Lower leg skin (tissue), 4 donors: ENCODE measurements around the gene NUP50. TPM values are rescaled to one million over a fixed set of nuclear protein-coding genes. Genes with fewer than 3 reads are reported as not detected.

ENCODE experiments used
- DNase-seq, 2 donors: peaks; one replicate each; pipeline ENCODE4 v3.0.0-alpha.2; 2019; ENCODE audit warnings: low spot score in 2 of 2
- H3K4me3 ChIP-seq: fragments of 200-600 bp; sonication (generic); 2 replicates; pipeline ENCODE4 v1.5.1; 2017; ENCODE audit warnings: mild to moderate bottlenecking, low read depth; ENCODE audit not compliant: poor library complexity, severe bottlenecking
- POLR2A ChIP-seq, 2 donors: fragments of 450-650 bp; IDR thresholded peaks; one replicate each; pipeline ENCODE4 v1.6.1; 2016 to 2017; ENCODE audit warnings: antibody characterized with exemption in 2 of 2, mild to moderate bottlenecking in 1 of 2, moderate library complexity in 1 of 2
- WGBS, 2 donors: methylation state at CpG; one replicate each; pipeline ENCODE4 v1.1.5; 2018; 5-methylcytosine and 5-hydroxymethylcytosine counted together
- intact Hi-C: fragments of 100-400 bp; cut with DNase I; formaldehyde crosslinking; loops from one replicate; pipeline ENCODE4 v1.15.0; 2023; ENCODE audit warnings: low total_unique reads
- total RNA-seq, 4 donors: library from RNA; depleted of rRNA; stranded (reverse); fragments of >200 nt; gene quantifications; one replicate each; pipeline ENCODE4 v1.1.0, GENCODE V29; 2016
- TF ChIP-seq, protein P1 (sequence below), 3 donors: fragments of 450-650 bp; IDR thresholded peaks; one replicate each; pipeline ENCODE4 v1.5.1; 2016; ENCODE audit warnings: antibody characterized with exemption in 3 of 3, mild to moderate bottlenecking in 3 of 3, moderate library complexity in 2 of 3

Gene NUP50
- total RNA-seq, 4 donors from 2014 or later = 50.6 to 129 (median 71.2) TPM

DNA sequence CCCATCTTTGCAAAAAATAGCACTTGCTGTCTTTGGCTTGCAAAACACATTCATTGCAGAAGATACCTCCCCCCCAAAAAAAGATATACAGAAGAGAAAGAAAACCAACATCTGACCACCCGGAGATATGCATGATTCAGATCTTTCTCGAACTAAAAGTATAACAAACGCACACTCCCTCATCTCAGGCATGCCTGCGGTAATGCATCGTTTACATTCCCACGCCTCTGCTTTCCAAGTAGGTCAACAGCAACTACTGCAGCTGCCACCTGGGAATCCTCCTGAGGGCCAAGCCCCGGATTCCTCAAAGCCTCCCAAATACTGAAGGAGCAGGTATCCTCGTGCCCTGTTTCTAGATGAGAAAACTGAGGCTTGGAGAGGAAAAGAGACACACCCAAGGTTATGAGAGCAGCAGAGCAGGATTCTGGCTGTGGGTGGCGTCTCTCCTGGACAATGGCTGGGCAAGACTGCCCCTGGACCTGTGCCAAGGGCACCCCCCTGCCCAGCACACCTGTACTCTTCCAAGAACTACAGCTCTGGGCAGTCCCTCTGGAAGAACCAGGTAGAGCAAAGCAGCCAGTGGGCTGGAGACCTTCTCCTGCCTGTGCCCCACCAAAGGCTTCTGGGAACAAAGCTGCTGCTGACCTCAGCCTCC is 38.1 kb downstream of the NUP50 start:
- 51 to 57% methylated on average over 9 of the region's 9 CpGs for WGBS, 2 donors
- TF ChIP-seq POLR2A (IDR thresholded peaks at IDR 0.05) = no peak
- TF ChIP-seq, protein P1, sequence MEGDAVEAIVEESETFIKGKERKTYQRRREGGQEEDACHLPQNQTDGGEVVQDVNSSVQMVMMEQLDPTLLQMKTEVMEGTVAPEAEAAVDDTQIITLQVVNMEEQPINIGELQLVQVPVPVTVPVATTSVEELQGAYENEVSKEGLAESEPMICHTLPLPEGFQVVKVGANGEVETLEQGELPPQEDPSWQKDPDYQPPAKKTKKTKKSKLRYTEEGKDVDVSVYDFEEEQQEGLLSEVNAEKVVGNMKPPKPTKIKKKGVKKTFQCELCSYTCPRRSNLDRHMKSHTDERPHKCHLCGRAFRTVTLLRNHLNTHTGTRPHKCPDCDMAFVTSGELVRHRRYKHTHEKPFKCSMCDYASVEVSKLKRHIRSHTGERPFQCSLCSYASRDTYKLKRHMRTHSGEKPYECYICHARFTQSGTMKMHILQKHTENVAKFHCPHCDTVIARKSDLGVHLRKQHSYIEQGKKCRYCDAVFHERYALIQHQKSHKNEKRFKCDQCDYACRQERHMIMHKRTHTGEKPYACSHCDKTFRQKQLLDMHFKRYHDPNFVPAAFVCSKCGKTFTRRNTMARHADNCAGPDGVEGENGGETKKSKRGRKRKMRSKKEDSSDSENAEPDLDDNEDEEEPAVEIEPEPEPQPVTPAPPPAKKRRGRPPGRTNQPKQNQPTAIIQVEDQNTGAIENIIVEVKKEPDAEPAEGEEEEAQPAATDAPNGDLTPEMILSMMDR (IDR thresholded peaks at IDR 0.05) = no peak
- intact Hi-C loops = no loop called here
- H3K4me3 ChIP-seq = no peak overlapping the region
- no peak for DNase-seq

DNA sequence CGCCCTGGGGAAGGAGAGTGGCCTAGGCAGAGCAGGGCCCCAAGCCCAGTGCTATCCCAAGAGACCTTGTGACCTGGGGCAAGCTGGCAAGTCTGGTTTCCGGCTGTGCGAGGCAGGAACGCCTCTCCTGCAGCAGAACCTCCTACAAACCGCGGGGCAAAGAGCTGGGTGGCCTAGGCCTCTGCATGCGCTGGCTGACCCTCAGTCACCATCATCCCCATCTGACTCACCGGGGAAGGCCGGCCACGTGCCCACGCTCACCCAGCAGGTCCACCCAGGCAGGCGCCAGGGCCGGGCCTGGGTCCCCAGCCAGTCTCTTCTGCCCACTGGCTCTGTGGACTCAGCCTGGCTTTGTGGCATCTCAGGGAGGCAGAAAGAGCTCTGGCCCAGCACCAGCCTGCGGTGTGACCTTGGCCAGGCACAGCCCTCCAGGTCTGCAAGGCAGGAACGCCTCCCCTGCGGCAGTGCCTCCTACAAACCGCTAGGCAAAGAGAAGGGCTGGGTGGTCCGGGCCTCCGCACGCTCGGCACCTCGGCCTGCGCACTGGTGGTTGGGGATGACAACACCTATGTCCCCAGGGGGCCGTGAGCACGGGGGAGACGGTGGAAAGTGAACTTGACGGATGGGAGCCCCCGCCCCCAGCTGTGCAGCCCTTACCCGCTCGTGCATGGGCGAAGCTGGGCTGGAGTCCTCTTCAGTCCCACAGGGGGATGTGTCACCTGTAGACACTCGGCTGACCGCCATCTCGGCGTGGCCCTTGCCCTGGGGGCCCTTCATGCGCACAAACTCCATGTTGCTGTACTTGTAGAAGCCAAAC is 38.8 kb downstream of the NUP50 start:
- H3K4me3 ChIP-seq = no peak overlapping the region
- no peak for DNase-seq
- intact Hi-C loops = no loop called here
- 80 to 83% methylated on average over 35 to 36 of the region's 36 CpGs for WGBS, 2 donors
- TF ChIP-seq, protein P1 (IDR thresholded peaks at IDR 0.05) = no peak
- TF ChIP-seq POLR2A (IDR thresholded peaks at IDR 0.05) = no peak

DNA sequence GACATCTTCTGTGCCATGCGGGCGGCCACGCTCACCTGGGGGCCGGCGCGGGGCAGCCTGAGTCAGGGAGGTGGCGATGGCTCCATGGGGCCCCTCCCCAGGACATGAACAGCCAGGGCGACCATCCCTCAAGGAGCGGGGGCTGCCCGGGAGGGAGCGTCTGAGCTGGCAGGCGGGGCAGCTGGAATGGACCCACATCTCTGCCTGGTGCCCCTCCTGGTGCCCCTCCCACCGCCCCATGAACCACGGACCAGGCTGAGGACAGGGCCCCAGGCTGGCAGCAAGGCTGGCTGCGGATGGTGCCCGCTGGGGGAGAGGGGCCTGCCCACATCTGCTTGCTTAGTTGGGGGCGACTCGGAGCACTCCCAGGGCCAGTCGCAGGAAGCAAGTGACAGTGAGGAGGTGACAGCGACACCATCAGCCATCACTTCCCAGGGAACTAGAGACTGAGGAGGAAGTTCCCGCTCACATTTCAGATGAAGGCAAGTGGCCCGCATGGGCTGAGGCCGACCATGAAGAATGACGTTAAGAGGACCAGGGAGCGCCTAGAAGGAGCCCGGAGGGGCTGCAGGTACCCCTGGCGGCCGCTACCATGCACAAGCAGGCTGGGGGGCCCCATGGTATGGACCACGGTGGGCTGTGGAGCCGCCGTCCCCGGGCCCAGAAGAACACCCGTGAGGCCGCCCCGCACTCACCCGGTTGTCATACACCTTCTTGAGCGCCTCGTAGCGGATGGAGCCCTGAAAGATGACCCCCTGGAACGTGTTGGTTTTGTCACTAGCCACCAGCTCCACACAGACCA is 39.6 kb downstream of the NUP50 start:
- no peak overlapping the region for H3K4me3 ChIP-seq
- WGBS, 2 donors = 89 to 95% methylated on average over 39 of the region's 40 CpGs
- intact Hi-C loops = no loop called here
- TF ChIP-seq, protein P1 (IDR thresholded peaks at IDR 0.05) = no peak
- no peak for TF ChIP-seq POLR2A (IDR thresholded peaks at IDR 0.05)
- no peak for DNase-seq

DNA sequence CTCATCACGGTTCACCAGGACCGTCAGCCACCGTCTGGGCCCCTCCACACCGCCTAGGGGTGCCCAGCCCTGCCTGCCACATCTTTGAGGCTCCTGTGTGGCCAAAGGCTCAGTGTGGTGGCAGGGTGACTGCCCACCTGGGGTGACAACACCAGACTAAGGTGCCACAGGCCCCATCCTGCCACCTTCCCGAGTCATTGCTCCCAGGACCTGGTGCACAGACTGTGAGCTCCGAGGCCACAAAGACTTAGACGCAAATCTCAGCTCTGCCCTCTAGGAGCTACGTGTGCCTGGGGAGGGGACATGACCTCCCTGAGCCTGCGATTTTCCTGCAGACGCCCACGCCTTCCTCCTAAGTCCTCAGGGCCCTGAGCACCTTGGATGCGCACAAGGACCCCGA is 40.5 kb downstream of the NUP50 start:
- no peak for TF ChIP-seq POLR2A (IDR thresholded peaks at IDR 0.05)
- TF ChIP-seq, protein P1 (IDR thresholded peaks at IDR 0.05) = no peak
- intact Hi-C loops = no loop called here
- no peak overlapping the region for H3K4me3 ChIP-seq
- DNase-seq = no peak
- WGBS, 2 donors = 88 to 95% methylated on average over 13 of the region's 13 CpGs

DNA sequence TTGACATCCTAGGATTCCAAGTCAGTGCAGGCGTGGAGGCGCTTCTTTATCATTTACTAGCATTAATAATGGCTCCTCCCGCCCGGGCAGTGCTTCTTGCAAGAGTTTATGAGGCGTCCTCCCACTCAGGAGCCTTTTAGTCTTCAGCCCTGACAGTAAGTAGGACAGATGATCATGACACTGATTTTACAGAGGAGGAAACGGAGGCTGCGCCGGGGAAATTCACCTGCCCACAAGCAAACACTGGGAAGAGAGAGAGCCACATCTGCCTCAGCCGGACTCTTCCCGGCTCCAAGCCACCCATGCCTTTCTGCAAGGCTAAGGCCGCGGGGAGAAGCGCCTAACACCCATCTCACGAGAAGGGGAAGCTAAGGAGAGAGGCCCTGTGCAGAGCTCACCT is 41.1 kb downstream of the NUP50 start:
- 88 to 89% methylated on average over 14 of the region's 14 CpGs for WGBS, 2 donors
- no peak overlapping the region for H3K4me3 ChIP-seq
- DNase-seq = no peak
- TF ChIP-seq, protein P1 (IDR thresholded peaks at IDR 0.05) = no peak
- intact Hi-C loops = no loop called here
